HG02981 (cell line): ENCODE measurements around the gene UBA52.

Experiments used
- ATAC-seq: cut with Tn5 transposase; IDR thresholded peaks from one replicate; pipeline ENCODE4 v1.9.1; 2021; ENCODE audit warnings: mild to moderate bottlenecking, moderate library complexity; ENCODE audit not compliant: unreplicated experiment

The UBA52 gene

DNA sequence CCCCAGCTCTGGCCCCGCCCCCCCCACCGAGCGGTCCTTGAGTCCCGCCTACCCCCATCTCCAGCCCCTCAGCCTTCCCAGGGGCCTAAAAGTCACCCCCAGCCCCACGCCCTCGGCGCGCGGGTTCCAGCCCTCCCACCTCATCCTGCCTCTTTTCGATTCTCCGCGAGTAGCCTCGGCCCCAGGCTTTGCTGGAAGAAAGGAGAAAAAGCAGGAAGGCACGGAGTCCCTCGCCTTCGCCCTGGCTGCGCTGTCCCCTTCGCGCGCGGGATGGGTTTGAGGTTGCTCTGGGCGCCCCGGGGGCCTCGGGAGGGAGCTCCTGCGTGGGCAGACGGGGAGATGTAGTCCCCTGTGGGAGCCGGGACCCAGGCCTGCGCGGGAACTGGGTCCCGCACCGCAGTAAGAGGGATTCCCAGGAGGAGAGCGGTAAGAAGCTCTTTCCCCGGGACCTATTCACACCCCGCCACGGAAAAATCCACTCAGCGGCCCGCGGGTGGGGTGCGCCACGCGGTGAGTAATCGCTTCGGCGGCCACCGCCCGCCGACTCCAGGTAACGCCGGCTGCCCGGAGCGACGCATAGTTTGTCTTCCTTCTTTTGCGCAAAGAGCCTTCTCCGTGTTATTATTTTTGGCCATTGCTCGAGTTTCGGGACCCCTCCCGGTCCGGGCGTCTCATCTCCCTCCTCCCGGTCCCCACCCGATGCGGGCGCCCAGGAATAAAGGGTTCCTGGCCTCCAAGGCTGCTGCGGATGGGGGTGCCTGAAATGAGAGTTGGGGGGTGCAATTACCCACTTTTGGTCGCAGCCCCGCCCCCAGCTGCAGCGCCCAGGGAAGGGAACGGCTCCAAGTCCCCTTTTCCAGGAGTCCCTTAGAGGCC is 35.8 kb downstream of the UBA52 start:
- no peak for ATAC-seq

DNA sequence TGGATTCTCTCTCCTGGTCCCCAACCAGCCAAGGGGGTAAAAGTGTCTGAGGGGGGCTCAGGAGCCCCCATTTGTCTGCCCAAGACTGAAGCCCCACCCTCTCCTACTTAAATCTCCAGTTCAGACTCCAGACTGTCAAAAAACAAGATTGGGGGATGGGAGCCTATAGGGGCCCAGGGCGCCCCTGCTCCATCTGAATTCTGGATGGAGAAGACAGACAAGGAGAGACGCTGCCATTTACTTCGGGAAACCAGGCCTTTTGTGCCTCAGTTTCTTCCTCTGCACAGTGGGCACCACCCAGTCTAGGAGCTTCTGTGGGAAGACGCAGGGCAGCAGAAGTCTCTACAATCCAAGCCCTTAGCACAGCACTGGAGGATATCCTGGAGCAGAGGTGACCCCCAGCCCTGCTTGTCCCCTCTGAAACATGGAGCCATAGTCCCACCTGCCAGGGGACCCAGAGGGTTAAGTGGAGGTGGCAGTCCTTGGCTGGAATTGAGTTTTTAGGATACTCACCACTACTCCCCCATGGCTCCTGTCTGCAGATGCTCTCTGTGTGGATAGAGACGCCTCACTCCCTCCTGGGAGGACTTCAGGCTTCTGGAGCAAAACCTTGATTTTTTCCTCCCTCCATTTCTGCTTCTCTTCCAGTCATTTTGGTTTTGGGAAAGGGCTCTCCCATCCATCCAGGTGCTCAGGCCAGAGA is 36.6 kb downstream of the UBA52 start:
- no peak for ATAC-seq

DNA sequence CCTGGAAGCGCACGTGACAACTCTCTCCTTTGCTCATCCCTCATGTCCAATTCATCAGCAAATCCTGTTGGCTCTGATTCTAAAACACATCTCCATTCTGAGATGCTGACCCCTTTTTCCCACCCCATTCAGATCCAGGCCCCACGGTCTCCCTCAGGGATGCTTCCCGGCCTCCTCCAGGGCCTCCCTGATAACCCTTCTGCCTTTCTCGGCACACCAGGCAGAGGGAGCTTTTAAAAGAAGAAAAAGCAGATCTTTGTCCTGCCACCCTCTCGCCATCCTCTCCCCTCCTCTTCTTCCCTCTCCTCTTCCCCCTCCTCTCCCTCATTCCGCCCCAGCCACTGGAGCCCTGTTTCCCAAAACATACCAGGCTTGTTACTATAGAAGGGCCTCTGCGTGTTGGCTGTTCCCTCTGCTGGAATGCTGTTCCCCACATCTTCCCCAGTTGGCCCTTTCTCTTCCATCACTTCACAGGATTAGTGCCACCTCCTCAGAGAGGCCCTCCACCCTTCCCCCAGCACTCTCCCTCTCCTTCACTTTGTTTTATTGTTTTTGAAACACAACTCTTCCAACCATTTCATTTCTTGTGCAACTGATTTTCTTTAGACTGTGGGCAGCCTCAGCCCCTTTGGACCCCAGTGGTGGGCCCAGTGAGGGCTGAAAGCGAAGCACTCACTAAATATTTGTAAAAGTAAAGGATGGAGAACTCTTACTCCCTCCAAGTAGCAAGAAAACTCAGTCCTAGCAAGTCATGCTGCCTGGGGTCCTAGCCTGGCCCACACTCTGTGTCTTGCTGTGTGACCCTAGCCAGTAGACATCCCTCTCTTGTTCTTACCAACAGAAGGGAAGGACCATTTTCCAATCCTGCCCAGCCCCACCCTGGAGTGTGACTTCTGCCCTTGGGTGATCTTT is 37.4 kb downstream of the UBA52 start:
- ATAC-seq, result no peak

DNA sequence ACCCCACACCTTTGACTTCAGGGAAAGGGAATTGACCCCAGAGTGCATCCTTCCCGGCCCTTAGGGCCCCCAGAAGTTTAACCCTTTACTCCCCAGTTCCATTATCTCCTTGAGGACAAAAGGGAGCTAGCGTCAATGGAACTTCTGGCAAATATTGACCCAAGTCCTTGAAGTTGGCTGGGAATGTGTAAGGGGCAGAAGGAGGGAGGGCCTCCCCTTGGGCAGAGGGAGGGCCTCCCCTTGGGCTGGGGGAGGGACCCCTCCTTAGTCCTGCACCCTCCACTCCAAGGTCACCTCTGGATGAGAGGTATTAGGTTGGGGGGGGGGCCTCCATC is 38.0 kb downstream of the UBA52 start:
- ATAC-seq, result no peak

DNA sequence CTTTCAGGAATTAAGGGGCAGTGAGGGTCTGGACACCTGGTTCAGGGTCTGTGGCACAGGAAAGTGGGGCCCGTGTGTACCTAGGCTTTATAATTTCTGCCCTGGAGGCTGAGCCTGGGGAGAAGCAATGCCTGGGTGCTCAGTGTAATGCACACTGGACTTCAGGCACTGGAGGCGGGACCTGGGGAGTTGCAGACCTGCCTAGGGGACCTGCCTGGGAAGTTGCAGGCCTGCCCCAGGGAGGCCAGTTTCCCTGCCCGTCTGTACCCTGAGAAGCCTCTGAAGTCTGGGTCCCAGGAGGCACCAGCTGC is 38.5 kb downstream of the UBA52 start:
- no peak for ATAC-seq

DNA sequence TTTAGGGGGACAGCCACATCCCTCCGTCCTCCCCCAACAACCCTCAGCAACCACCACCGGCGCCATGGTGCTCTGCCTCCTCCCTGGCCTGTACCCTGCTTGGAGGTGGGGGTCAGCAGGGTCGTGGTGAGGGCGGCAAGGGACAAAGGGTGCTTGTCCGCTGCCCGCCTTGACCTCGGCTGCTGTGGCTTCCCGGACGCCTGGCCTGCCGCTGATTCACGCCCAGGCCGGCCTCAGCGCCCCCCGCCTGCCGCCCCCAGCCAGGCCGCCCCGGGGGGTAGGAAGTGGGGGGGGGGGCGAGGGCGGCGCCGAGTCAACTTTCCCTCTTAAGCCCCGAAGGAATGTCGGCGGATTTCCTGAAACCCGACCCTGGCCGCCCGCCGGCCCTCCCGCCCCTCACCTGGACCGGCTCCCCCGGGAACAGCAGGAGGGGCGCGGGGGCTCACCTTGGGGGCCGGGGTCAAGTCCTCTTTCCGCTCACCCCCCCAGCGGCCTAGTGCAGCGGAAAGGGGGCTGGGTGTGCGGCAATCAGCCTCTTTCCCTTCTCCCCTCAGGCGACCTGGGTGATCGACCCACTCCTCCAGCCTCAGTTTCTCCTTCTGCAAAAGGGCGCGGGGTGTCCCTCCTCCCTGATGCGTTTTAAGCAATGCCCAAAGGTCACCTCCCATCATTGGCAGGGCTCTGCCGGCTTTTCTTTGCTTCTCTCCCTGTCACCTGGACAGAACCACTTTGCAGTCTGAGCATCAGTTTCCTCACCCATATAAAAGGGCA is 39.1 kb downstream of the UBA52 start:
- ATAC-seq, result no peak

DNA sequence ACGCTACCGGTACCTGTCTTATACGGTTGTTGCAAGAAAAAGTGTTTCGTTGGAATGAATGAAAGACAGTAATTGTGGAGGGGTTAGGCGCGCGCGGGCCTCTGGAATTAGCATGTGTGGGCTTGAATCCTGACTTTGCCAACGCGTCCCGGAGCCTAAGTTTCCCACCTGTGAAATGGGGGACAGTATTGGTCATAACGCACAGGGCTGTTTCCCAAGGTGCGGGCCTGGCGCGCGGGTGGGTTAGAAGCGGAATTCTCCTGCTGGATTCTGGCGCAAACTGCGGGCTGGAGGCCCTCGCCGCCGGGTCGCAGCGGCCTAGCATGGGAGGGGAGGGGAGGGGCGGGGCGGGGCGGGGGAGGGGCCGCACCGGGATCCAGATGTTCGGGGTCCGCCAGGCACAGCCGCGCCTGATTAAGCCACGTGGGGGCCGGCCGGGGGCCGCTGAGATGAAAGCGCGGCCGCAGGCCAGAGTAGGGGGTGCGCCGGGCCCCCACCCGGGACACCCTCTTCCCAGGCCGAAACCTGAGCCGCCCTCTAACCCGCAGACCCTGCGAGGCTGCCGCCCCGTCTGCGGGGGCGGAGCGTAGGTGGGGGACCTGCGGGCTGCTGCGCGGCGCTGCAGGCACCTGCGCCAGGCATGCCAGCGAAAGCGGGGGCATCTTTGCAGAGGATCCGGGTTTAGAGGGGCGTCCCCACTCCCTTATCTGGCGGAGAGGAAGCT is 39.8 kb downstream of the UBA52 start:
- no peak for ATAC-seq

DNA sequence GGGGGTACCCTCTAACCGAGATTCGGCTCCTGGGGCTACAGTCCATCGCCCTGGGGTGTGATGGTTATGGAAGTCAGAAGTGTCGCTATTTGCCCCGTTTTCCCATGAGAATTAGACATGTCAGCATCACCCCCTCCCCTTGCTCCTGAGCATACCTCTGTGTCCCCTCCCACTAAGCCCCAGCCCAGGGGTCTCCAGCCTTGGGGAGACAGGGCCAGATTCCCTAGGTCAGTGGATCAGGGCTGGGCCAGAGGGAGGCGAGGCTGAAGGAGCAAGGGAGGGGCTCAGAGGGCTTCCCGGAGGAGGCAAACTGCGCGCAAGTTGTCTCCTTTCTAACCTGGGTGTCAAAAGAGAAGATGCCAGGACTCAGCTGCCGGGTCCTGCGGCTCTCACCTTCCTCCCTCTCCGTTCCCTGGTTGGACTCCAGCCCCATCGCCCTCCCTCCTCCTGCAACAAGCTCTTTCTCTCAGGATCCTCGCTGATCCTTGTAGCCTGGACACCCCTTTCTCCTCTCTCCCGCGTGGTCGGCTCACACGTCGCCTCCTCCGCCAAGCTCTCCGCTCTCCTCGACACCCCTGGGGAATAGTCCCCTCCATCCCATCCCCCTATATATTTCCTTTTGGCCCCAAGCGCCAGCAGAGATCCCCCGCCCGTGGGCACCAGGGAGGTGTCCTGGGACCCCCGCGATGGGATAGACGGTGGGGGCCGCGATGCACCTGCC is 40.6 kb downstream of the UBA52 start:
- ATAC-seq, result no peak

DNA sequence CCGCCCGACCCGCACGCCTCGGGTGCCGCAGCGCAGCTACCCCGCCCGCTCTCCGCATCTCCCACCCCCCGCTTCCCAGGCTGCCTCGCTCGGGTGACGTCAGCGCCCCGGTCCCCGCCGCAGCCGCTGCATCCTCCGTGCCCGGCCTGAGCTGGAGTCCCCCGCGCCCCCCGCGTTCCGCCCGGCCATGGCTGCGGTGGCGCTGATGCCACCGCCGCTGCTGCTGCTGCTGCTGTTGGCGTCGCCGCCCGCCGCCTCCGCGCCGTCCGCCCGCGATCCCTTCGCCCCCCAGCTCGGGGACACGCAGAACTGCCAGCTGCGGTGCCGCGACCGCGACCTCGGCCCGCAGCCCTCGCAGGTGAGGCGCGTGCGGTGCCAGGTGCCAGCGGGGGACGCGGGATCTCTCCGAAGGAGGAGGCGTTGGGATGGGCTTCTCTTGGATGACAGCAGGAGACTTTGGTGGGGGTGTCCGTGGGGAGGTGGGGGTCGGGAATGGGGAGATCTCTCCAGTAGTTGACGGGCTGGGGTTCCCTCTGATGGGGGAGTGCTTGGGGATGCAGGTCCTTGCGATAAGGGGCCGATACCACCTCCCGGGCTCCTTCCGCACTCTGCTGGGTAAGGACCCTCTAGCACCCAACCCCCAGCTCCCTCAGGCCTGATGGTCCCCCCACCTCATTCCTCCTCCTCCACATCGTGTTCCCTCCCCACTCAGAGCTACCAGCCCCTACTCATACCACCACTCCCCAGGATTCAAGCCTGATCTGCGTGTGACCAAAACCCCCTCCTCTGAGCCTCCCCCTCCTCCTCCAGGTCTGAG is 41.3 kb downstream of the UBA52 start, which contains the start of gene TMEM59L:
TSS of gene TMEM59L (plus strand) at position 99 of the 817 bp plus-strand sequence. CDS start at position 188, 89 bp downstream.
- no peak for ATAC-seq

DNA sequence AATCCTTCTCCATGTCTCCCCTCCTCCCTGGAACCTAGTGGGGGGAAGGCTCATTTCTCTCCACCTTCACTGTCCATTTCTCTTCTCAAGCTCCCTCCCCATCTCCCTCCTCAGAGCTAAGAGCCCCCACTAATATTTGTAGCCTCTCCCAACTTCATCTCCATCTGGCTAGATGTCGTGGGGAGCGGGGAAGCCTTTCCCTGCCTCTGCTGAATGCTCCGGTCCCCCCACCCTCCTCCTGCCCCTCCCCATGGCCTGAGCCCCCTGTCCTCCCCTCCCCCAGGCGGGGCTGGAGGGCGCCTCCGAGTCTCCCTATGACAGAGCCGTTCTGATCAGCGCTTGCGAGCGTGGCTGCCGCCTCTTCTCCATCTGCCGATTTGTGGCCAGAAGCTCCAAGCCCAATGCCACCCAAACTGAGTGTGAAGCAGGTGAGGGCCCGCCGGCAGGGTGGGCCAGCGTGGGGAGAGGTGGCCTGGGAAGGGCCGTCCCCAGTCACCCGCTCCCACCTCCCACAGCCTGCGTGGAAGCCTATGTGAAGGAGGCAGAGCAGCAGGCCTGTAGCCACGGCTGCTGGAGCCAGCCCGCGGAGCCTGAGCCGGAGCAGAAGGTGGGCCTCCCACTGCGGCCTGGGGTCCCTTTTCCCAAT is 42.1 kb downstream of the UBA52 start:
- ATAC-seq, result no peak

DNA sequence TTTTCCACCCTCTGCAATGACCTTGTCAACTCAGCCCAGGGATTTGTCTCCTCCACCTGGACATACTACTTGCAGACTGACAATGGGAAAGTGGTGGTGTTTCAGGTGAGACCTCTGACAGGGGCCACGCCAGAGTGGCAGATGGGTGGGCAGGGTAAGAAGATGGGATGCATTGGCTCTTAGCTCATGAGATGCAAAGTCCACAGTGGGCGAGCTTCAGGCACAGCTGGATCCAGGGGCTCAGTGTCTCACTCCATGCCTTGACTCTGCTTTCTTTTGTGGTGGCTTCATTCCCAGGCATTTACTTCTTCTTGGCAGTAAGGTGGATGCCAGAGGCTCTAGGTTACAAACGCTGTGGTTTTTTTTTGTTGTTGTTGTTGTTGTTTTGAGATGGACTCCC is 44.4 kb downstream of the UBA52 start:
- no peak for ATAC-seq

DNA sequence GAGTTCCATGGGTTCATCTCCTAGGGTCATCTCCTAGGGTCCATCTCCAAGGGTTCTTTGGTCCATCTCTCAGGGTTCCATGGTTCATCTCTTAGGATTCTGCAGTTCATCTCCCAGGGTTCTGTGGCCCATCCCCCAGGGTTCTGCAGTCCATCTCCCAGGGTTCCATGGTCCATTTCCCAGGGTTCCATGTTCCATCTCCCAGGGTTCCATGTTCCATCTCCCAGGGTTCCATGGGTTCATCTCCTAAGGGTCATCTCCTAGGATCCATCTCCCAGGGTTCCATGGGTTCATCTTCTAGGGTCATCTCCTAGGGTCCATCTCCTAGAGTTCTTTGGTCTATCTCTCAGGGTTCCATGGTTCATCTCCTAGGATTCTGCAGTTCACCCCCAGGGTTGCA is 45.9 kb downstream of the UBA52 start:
- no peak for ATAC-seq

DNA sequence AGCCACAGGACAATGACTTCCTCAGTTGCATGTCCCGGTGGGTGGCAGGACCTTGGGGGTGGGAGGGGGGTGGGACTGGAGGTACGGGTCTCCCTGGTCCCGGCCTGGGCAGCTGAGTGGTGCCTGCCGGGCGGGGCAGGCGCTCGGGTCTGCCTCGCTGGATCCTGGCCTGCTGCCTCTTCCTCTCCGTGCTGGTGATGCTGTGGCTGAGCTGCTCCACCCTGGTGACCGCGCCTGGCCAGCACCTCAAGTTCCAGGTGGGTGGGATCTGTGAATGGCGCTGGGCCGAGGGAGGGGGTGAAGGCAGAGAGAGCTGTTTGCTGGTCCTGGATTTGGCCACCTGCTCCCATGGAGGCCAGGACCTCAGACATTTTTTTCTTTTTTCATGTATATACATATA is 46.6 kb downstream of the UBA52 start:
- no peak for ATAC-seq

DNA sequence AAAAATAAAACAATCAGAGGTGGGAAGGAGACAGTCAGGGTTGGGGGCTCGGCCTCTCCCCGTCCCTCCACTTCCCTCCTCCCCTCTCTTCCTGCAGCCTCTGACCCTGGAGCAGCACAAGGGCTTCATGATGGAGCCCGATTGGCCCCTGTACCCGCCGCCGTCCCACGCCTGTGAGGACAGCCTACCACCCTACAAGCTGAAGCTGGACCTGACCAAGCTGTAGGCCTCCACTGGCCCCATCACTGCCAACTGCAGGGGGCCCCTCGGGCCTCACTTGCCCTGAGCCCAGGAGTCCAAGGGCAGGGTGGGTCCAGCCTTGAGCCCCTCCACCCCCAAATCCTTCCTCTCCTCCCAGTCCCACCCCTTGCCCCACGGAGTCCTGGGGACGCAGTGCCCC is 48.7 kb downstream of the UBA52 start:
- ATAC-seq, result no peak

DNA sequence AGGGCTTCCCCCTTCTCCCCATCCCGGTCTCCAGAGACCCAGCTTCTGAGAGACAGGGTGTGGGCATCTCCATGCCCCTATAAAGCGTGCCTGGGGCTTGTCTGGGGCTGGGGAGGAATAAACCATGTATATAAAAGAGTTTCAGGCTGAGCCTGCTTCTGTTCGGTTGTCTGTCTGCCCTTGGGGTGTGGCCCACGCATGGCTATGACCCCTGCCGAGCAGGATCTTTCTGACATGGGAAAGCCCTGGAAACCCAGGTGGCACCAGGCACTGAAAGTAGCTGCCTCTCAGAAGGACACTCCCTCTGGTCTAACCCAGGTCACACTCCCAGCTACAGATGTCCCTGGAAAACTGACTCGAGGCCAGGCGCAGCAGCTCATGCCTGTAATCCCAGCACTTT is 49.2 kb downstream of the UBA52 start:
- ATAC-seq, result no peak

DNA sequence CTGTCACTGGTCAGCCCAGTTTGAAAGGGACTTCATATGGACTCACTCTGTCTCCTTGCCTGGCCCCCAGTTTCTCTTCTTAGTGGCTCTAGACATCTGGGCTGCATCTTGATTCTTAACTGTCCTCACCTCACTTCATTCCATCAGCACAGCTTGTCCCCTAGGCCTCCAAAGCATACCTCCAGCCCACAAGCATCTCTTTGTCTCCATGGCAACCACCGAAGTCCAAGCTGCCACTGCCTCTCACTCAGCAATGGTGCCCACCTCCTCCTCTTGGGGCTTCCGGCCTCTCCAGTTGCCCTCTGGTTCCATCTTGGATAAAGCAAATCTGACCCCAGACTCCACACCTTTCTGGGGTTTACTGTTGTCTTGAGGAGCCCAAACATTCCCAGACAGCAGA is 55.2 kb downstream of the UBA52 start:
- no peak for ATAC-seq
